Calu3 (cell line): ENCODE measurements around the gene RPS21. TPM values are rescaled to one million over a fixed set of nuclear protein-coding genes. Genes with fewer than 3 reads are reported as not detected.

ENCODE experiments used
- BruUV-seq: library from RNA; stranded (reverse); fragments of 400-500 nt; replicated peaks from 2 replicates; lab custom pipeline; 2021; lab: Mats Ljungman, UMichigan
- CTCF ChIA-PET: fragments of 300-600 bp; sonication (Branson Sonifier 250); formaldehyde crosslinking; loops from one replicate; lab custom pipeline; 2022; ENCODE audit warnings: antibody characterized with exemption; lab: Charles Lee
- DNase-seq: peaks from one replicate; pipeline ENCODE4 v3.0.0; 2022
- H3K27ac Mint-ChIP-seq: one replicate; pipeline ENCODE4 v1.8.0; 2022; ENCODE audit warnings: mixed read lengths; ENCODE audit not compliant: unreplicated experiment
- H3K27me3 Mint-ChIP-seq: one replicate; pipeline ENCODE4 v1.8.0; 2022; ENCODE audit warnings: mixed read lengths; ENCODE audit not compliant: unreplicated experiment
- H3K36me3 Mint-ChIP-seq: one replicate; pipeline ENCODE4 v1.8.0; 2022; ENCODE audit warnings: mild to moderate bottlenecking, moderate library complexity, mixed read lengths; ENCODE audit not compliant: insufficient read depth, unreplicated experiment
- H3K4me1 Mint-ChIP-seq: one replicate; pipeline ENCODE4 v1.8.0; 2022; ENCODE audit warnings: mild to moderate bottlenecking, low read depth, mixed read lengths; ENCODE audit not compliant: unreplicated experiment
- H3K4me3 Mint-ChIP-seq: one replicate; pipeline ENCODE4 v1.8.0; 2022; ENCODE audit warnings: mild to moderate bottlenecking, low read depth, moderate library complexity, mixed read lengths; ENCODE audit not compliant: unreplicated experiment
- H3K9me3 Mint-ChIP-seq: one replicate; pipeline ENCODE4 v1.8.0; 2022; ENCODE audit warnings: low read depth, mixed read lengths; ENCODE audit not compliant: unreplicated experiment
- CTCF ChIP-seq: fragments of 200-600 bp; IDR thresholded peaks from one replicate; pipeline ENCODE4 v1.8.0; 2022; ENCODE audit warnings: antibody characterized with exemption; ENCODE audit not compliant: unreplicated experiment
- intact Hi-C: fragments of 100-400 bp; cut with micrococcal nuclease; formaldehyde crosslinking; loops from one replicate; pipeline ENCODE4 v1.10.0; 2022; ENCODE audit not compliant: unreplicated experiment
- total RNA-seq: library from RNA; stranded (reverse); gene quantifications from 2 replicates; pipeline ENCODE4 v1.2.3, GENCODE V29; 2022

Gene RPS21
- total RNA-seq, 1 experiment from 2014 or later = 1,936 TPM

- no peaks in the 10 kb centered on the region for H3K9me3 Mint-ChIP-seq
- TF ChIP-seq CTCF = no peak
- H3K27me3 Mint-ChIP-seq = no peaks in the 10 kb centered on the region
- DNase-seq = no peak
- CTCF ChIA-PET = interaction anchor here (0.9 to 1.6 kb wide), 4 partner anchors 11 to 112 kb away, joined by 3 to 11 read pairs (median 6); partner anchors contain the start of gene ADRM1
- peaks cover 49% of the 10 kb centered on the region for H3K4me1 Mint-ChIP-seq
- peak overlapping the region; percentile 92 for H3K27ac Mint-ChIP-seq
- peaks cover 94% of the 10 kb centered on the region for H3K36me3 Mint-ChIP-seq
- peak overlapping the region; percentile 96 for H3K4me3 Mint-ChIP-seq
- no TSS peak for BruUV-seq
- intact Hi-C loops = loop anchor here (5.0 kb wide), 1 partner anchor 229 kb away; no protein-coding TSS in a partner anchor
Measured at GRCh38 chr20:62387933-62388635, 1.2 kb downstream of the RPS21 start.

- Mint-ChIP-seq H3K4me1 (peaks cover 41% of the 10 kb centered on the region), H3K27ac (no peak overlapping the region), H3K9me3 (no peaks in the 10 kb centered on the region), H3K36me3 (peaks cover 91% of the 10 kb centered on the region), H3K27me3 (no peaks in the 10 kb centered on the region), H3K4me3 (peak overlapping the region; percentile 96)
- no TSS peak for BruUV-seq
- DNase-seq = no peak
- intact Hi-C loops = loop anchor here (5.0 kb wide), 1 partner anchor 228 kb away; no protein-coding TSS in a partner anchor
- no peak for TF ChIP-seq CTCF
- CTCF ChIA-PET = interaction anchor here (0.9 kb wide), 1 partner anchor 111 kb away, joined by 11 read pairs; no protein-coding TSS in a partner anchor
Measured at GRCh38 chr20:62388839-62389600, 2.1 kb downstream of the RPS21 start.

GRCh38 chr20:62389601-62390087, 2.7 kb downstream of the RPS21 start:
- CTCF ChIA-PET = no interaction called here
- no peak overlapping the region for H3K27ac Mint-ChIP-seq
- no peak overlapping the region for H3K4me3 Mint-ChIP-seq
- no peak for DNase-seq
- BruUV-seq = no TSS peak
- no peak for TF ChIP-seq CTCF
- no peaks in the 10 kb centered on the region for H3K27me3 Mint-ChIP-seq
- intact Hi-C loops = loop anchor here (5.0 kb wide), 1 partner anchor 228 kb away; no protein-coding TSS in a partner anchor
- H3K9me3 Mint-ChIP-seq = no peaks in the 10 kb centered on the region
- H3K36me3 Mint-ChIP-seq = peaks cover 91% of the 10 kb centered on the region
- H3K4me1 Mint-ChIP-seq = peaks cover 39% of the 10 kb centered on the region

GRCh38 chr20:62390317-62391164, 3.6 kb downstream of the RPS21 start:
- no peaks in the 10 kb centered on the region for H3K9me3 Mint-ChIP-seq
- H3K4me3 Mint-ChIP-seq = no peak overlapping the region
- H3K4me1 Mint-ChIP-seq = peaks cover 30% of the 10 kb centered on the region
- no peak for TF ChIP-seq CTCF
- intact Hi-C loops = no loop called here
- peaks cover 91% of the 10 kb centered on the region for H3K36me3 Mint-ChIP-seq
- H3K27me3 Mint-ChIP-seq = no peaks in the 10 kb centered on the region
- no TSS peak for BruUV-seq
- peak overlapping the region; percentile 14 for H3K27ac Mint-ChIP-seq
- no peak for DNase-seq
- CTCF ChIA-PET = no interaction called here
